OCI-LY7 (cell line): ENCODE data around the gene STEEP1. TPM values are rescaled to one million over a fixed set of nuclear protein-coding genes. Genes with fewer than 3 reads are reported as not detected.

Experiments used
- BruUV-seq: library from RNA; stranded (reverse); fragments of 400-500 nt; replicated peaks from 2 replicates; lab custom pipeline; 2021; lab: Mats Ljungman, UMichigan
- CTCF ChIA-PET: fragments of 300-600 bp; sonication (Branson Sonifier 250); formaldehyde crosslinking; loops from one replicate; lab custom pipeline; 2022; ENCODE audit warnings: antibody characterized with exemption; ENCODE audit not compliant: unreplicated experiment; lab: Charles Lee
- POLR2A ChIA-PET: fragments of 300-600 bp; sonication (Branson Sonifier 250); formaldehyde crosslinking; loops from one replicate; lab custom pipeline; 2022; ENCODE audit warnings: antibody characterized with exemption; lab: Charles Lee
- DNase-seq: peaks from one replicate; pipeline ENCODE4 v3.0.0-alpha.2; 2015; ENCODE audit warnings: low spot score
- H2AFZ ChIP-seq: fragments of 200-600 bp; sonication (generic), shearing (Covaris generic); 2 replicates; pipeline ENCODE4 v1.6.1; 2014; ENCODE audit warnings: mild to moderate bottlenecking, antibody characterized with exemption, low read length, moderate library complexity
- H3K27ac ChIP-seq: fragments of 200-600 bp; sonication (generic); 2 replicates; pipeline ENCODE4 v1.5.1; 2014; ENCODE audit warnings: mixed run types, low read depth, mild to moderate bottlenecking, moderate library complexity, low read length, inconsistent platforms; ENCODE audit not compliant: poor library complexity, severe bottlenecking
- H3K36me3 ChIP-seq: fragments of 200-600 bp; sonication (generic); 2 replicates; pipeline ENCODE4 v1.6.1; 2014; ENCODE audit warnings: mild to moderate bottlenecking, antibody characterized with exemption, low read length, moderate library complexity, mixed read lengths; ENCODE audit not compliant: insufficient read depth
- H3K4me1 ChIP-seq: fragments of 200-600 bp; sonication (generic); 2 replicates; pipeline ENCODE4 v1.5.1; 2014; ENCODE audit warnings: mild to moderate bottlenecking, low read length; ENCODE audit not compliant: insufficient read depth, poor library complexity, severe bottlenecking
- H3K4me2 ChIP-seq: fragments of 200-600 bp; sonication (generic); 2 replicates; pipeline ENCODE4 v1.6.1; 2014; ENCODE audit warnings: mild to moderate bottlenecking, low read length
- H3K4me3 ChIP-seq: fragments of 200-600 bp; sonication (generic); 2 replicates; pipeline ENCODE4 v1.5.1; 2014; ENCODE audit warnings: mild to moderate bottlenecking, low read depth, low read length; ENCODE audit not compliant: poor library complexity, severe bottlenecking
- H3K79me2 ChIP-seq: fragments of 200-600 bp; sonication (generic); 2 replicates; pipeline ENCODE4 v1.6.1; 2016; ENCODE audit warnings: low read depth, mild to moderate bottlenecking, low read length, moderate library complexity, mixed read lengths; ENCODE audit not compliant: insufficient read depth
- H3K9me2 ChIP-seq: fragments of 200-600 bp; sonication (generic); 2 replicates; pipeline ENCODE4 v1.6.1; 2016; ENCODE audit warnings: mild to moderate bottlenecking, low read length, mixed read lengths; ENCODE audit not compliant: insufficient read depth
- H3K9me3 ChIP-seq: fragments of 200-600 bp; sonication (generic); 2 replicates; pipeline ENCODE4 v1.6.1; 2014; ENCODE audit warnings: mild to moderate bottlenecking, mixed run types, low read length, mixed read lengths
- H4K20me1 ChIP-seq: fragments of 200-600 bp; sonication (generic); 2 replicates; pipeline ENCODE4 v1.6.1; 2014; ENCODE audit warnings: mild to moderate bottlenecking, antibody characterized with exemption, low read length, moderate library complexity, mixed read lengths; ENCODE audit not compliant: insufficient read depth
- EZH2phosphoT487 ChIP-seq: fragments of 200-600 bp; sonication (generic); IDR thresholded peaks from 2 replicates; pipeline ENCODE4 v1.6.1; 2018; ENCODE audit warnings: low read depth, borderline replicate concordance, mild to moderate bottlenecking, mixed run types, antibody characterized with exemption, low read length, moderate library complexity, mixed read lengths
- intact Hi-C: fragments of 100-400 bp; cut with micrococcal nuclease; formaldehyde crosslinking; loops from one replicate; pipeline ENCODE4 v1.10.0; 2022; ENCODE audit not compliant: unreplicated experiment
- total RNA-seq, 2 experiments: library from RNA; depleted of rRNA in 1 of 2; stranded (reverse); fragments of >200 nt in 1 of 2; shearing (Covaris generic) in 1 of 2; gene quantifications; 2 replicates each; pipeline ENCODE4 v1.2.3, GENCODE V29; 2014 to 2022
- TF ChIP-seq, protein P1 (sequence below): fragments of 200-600 bp; sonication (generic); conservative IDR thresholded peaks from 2 replicates; pipeline ENCODE4 v1.5.1; 2014; ENCODE audit warnings: mild to moderate bottlenecking, antibody characterized with exemption, low read length, moderate library complexity, mixed read lengths

STEEP1 gene
- total RNA-seq, 2 experiments from 2014 or later = 28.1 to 37.2 TPM

- H3K9me3 ChIP-seq = no peaks in the 10 kb centered on the region
- no peak overlapping the region for H3K4me2 ChIP-seq
- no peaks in the 10 kb centered on the region for H4K20me1 ChIP-seq
- H3K79me2 ChIP-seq = no peaks in the 10 kb centered on the region
- H3K4me3 ChIP-seq = no peak overlapping the region
- no peaks in the 10 kb centered on the region for H3K9me2 ChIP-seq
- no peak overlapping the region for H3K27ac ChIP-seq
- no peak for TF ChIP-seq EZH2phosphoT487
- TF ChIP-seq, protein P1, sequence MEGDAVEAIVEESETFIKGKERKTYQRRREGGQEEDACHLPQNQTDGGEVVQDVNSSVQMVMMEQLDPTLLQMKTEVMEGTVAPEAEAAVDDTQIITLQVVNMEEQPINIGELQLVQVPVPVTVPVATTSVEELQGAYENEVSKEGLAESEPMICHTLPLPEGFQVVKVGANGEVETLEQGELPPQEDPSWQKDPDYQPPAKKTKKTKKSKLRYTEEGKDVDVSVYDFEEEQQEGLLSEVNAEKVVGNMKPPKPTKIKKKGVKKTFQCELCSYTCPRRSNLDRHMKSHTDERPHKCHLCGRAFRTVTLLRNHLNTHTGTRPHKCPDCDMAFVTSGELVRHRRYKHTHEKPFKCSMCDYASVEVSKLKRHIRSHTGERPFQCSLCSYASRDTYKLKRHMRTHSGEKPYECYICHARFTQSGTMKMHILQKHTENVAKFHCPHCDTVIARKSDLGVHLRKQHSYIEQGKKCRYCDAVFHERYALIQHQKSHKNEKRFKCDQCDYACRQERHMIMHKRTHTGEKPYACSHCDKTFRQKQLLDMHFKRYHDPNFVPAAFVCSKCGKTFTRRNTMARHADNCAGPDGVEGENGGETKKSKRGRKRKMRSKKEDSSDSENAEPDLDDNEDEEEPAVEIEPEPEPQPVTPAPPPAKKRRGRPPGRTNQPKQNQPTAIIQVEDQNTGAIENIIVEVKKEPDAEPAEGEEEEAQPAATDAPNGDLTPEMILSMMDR = no peak
- ChIA-PET POLR2A (no interaction called here), CTCF (no interaction called here)
- DNase-seq = no peak
- H3K4me1 ChIP-seq = peaks cover 4% of the 10 kb centered on the region
- no TSS peak for BruUV-seq
- no peak overlapping the region for H2AFZ ChIP-seq
- no peaks in the 10 kb centered on the region for H3K36me3 ChIP-seq
- intact Hi-C loops = no loop called here
Measured at GRCh38 chrX:119521246-119521645, 44.0 kb downstream of the STEEP1 start.

GRCh38 chrX:119518371-119518770, 46.8 kb downstream of the STEEP1 start:
- Histone ChIP-seq H3K9me2 (no peaks in the 10 kb centered on the region), H3K4me2 (no peak overlapping the region), H3K9me3 (no peaks in the 10 kb centered on the region), H3K4me1 (peaks cover 4% of the 10 kb centered on the region), H2AFZ (no peak overlapping the region), H4K20me1 (no peaks in the 10 kb centered on the region), H3K36me3 (no peaks in the 10 kb centered on the region), H3K27ac (no peak overlapping the region), H3K4me3 (no peak overlapping the region), H3K79me2 (no peaks in the 10 kb centered on the region)
- BruUV-seq = no TSS peak
- CTCF ChIA-PET = no interaction called here
- TF ChIP-seq, protein P1 = no peak
- no peak for TF ChIP-seq EZH2phosphoT487
- POLR2A ChIA-PET = no interaction called here
- intact Hi-C loops = loop anchor here (5.0 to 10.0 kb wide), 2 partner anchors 54 to 104 kb away; partner anchors contain the start of gene UBE2A
- DNase-seq = no peak

DNA sequence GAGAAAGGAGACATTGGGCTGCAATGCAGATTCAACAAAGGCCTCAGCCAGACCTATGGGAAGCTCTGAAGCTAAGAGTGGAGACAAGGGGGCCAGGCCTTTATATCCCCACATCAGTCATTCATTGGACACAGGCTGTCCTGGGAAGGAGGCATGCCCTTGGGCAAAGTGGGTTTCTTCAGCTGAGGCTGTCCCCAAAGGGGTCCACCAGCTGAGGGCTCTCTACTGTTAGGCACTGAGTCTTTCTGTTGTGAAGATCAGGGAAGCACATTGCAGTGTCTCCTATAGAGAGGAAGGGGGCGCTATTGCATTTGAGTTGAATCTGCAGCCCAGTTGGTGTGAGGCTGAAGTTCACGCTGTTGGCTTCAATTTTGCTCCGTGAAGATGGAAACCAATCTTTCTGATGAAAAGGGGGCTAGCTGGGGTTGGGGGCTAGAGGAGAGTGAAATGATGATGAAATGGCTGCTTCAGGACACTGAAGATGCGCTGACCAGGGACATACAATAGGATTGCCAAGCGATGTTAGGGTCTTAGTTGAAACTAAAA, 49.0 kb downstream of the STEEP1 start:
- H2AFZ ChIP-seq = peak overlapping the region; percentile 94
- CTCF ChIA-PET = interaction anchor here (0.6 to 2.3 kb wide), 3 partner anchors 28 to 213 kb away, joined by 3 to 7 read pairs (median 4); no protein-coding TSS in a partner anchor
- POLR2A ChIA-PET = interaction anchor here (1.1 kb wide), 1 partner anchor 213 kb away, joined by 3 read pairs; no protein-coding TSS in a partner anchor

More for the DNA sequence above, 49.0 kb downstream of the STEEP1 start:
- Histone ChIP-seq H3K9me3 (no peaks in the 10 kb centered on the region), H3K36me3 (no peaks in the 10 kb centered on the region), H4K20me1 (no peaks in the 10 kb centered on the region), H3K27ac (no peak overlapping the region), H3K4me1 (peaks cover 4% of the 10 kb centered on the region), H3K9me2 (no peaks in the 10 kb centered on the region), H3K4me3 (no peak overlapping the region), H3K4me2 (no peak overlapping the region), H3K79me2 (no peaks in the 10 kb centered on the region)
- BruUV-seq = no TSS peak
- intact Hi-C loops = loop anchor here (1.0 to 10.0 kb wide), 4 partner anchors 56 to 212 kb away; partner anchors contain the start of genes NKRF and UBE2A
- TF ChIP-seq, protein P1 = peak; percentile 86
- no peak for TF ChIP-seq EZH2phosphoT487
- peak; percentile 83 for DNase-seq
